Activated CD8-positive, alpha-beta memory T cell treated with anti-CD3 and anti-CD28 coated beads for 24 hours (primary cell): ENCODE data around the gene ETNK2.
"Not testable (repeated sequence)": the region's sequence is repeated elsewhere in the genome, so short reads cannot be mapped to it uniquely, and the experiment has no call there.

Experiments used
- DNase-seq: peaks from one replicate; pipeline ENCODE4 v3.0.0-alpha.2; 2020

Gene ETNK2

DNA sequence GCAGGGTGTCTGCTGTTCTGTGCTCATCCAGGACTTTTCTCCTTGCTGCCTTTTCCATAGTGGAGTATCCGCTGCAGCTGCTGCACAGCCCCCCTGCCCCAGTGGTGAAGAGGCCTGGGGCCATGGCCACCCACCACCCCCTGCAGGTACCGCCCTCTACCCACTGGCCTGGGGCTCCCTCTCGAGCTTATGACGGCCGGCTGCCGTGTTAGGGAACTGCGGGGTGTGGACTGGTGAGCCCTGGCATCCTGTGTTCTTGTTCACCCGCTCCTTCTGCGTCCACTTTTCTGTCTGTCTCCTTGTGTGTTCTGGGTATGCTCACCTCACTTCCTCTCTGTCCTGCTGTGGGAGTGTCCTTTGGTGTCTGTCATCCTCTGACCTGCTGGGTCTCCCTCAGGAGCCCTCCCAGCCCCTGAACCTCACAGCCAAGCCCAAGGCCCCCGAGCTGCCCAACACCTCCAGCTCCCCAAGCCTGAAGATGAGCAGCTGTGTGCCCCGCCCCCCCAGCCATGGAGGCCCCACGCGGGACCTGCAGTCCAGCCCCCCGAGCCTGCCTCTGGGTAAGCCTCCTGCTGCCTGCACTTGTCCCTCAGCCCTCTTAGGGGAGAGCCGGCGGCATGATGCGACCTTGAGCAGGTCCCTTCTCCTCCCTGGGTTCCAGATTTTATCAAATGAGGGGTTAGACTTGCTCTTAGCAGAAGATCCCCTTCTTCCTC is 29.8 kb downstream of the ETNK2 start:
- no peak for DNase-seq

DNA sequence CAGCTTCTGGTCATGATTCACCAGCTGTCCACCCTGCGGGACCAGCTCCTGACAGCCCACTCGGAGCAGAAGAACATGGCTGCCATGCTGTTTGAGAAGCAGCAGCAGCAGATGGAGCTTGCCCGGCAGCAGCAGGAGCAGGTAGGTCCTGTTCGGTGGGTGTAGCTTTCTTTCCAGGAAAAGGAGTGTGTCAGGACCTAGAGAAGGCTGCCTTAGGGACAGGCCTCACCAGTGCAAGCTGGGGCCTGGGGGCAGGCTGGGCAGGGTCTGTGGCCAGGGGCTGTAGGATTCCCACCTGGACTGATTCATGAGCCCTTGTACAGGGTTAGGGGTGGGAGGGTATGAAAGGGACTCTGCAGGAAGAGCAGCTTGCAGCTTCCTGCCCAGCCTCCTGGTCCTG is 35.3 kb downstream of the ETNK2 start:
- no peak for DNase-seq

DNA sequence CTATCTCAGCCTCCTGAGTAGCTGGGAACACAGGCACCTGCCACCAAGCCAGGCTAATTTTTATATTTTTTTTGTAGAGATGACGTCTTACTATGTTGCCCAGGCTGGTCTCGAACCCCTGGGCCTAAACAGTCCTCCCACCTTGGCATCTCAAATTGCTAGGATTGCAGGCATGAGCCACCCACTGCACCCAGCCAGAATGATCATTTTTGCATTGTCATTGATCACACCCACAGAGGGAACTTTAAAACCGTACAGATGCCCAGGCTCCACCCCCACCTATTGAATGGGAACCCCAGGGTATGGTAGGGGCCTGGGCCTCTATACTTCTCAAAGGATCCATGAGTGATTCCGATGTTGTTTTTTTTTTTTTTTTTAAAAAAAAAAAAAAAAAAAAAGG is 36.7 kb downstream of the ETNK2 start:
- DNase-seq: no peak

DNA sequence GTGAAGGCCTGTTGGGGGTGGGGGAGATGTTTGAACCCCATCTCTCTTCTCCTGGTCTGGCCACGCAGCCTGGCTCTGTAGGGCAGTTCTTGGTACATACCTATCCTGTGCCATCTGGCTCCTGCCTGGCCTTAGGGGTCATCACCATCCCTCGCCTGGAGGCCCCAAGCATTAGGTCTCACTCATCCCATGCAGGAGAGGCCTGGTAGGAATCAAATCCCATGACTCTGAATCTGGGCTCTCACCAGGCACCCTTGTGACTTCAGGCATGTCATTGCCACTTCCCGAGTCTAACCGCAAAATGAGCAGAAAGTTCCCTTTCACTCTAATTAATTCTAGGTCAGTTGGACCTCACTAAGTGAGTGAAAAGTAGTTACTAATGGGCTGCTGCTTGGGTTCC is 37.2 kb downstream of the ETNK2 start:
- no peak for DNase-seq

GRCh38 chr1:204113896-204114295 is 37.9 kb downstream of the ETNK2 start:
- DNase-seq: no peak

GRCh38 chr1:204112876-204113730 is 38.7 kb downstream of the ETNK2 start:
- no peak for DNase-seq

- no peak for DNase-seq
Measured at GRCh38 chr1:204110894-204111633, 40.8 kb downstream of the ETNK2 start.

DNA sequence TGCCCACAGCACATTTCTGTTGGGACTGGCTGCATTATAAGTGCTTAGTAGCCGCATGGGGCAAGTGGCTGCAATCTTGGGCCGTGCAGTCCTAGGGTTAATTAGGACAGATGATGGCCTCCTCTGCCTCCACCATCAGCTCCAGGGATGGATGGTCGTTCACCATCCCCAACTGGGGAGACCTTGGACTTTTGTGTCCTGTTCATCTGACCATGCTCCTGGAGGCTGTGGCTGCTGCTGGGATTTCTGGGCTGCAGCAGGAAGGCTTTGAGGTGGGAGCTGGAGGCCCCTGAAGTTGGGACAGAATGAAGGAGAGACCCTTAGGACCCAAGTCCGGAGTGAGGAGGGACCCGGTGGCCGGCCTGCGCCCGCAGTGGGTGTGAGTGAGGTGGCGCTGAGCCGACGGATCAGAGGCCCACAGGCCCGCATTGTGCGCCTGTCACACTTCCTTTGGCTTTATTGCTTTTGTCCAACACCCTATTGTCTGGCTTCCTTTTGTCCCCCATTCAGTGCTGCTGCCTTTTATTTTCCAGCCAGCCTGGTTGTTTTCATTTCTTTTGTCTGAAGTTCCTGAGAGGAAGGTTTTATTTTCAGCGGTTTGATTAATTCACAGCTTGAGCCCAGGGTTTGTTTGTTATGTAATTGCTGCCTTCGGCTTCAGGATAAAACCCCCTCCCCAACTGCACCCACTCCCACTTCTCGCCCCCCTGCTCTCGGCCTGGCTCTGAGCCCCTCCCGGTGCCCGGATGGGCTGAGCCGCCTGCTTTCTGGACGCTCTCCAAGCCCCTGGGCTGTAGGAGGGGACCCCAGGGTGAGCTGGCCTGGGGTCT is 43.3 kb downstream of the ETNK2 start:
- DNase-seq: no peak

DNA sequence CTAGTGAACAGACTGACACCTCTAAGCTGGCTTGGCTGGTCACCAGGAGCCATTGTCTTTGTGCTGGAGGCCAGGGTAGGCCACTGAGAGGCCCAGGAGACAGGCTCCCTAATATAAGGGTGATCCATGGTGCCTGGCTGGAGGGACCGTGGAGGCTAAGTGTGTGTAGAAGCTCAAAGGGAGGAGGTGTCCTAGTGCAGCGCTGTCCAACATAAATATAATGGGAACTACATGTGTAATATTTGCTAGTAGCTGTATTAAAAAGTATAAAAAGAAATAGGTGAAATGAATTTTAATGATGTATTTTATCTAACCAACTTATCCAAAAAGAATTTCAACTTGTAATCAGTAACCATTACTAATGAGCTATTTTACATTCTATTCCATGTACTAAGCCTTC is 44.0 kb downstream of the ETNK2 start:
- DNase-seq: no peak

DNA sequence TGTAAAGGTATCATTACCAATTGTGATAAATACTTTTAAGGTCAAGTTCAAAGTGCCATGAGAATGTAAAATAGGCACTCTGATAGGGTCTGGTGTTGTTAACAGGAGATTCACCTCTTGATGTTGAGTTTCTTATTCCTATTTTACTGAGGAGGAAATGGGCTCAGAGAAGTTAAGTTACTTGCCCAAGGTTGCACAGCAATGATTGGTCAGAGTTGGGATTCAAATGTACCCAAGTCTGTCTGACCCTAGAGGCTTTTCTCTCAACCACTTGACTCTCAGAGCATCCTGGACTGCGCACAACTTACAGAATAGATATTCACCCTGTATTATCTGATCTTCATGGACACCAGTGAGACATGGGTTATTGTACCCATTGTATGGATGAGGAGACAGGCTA is 45.0 kb downstream of the ETNK2 start:
- no peak for DNase-seq

- no peak for DNase-seq
Measured at GRCh38 chr1:204105131-204105515, 46.7 kb downstream of the ETNK2 start.

DNA sequence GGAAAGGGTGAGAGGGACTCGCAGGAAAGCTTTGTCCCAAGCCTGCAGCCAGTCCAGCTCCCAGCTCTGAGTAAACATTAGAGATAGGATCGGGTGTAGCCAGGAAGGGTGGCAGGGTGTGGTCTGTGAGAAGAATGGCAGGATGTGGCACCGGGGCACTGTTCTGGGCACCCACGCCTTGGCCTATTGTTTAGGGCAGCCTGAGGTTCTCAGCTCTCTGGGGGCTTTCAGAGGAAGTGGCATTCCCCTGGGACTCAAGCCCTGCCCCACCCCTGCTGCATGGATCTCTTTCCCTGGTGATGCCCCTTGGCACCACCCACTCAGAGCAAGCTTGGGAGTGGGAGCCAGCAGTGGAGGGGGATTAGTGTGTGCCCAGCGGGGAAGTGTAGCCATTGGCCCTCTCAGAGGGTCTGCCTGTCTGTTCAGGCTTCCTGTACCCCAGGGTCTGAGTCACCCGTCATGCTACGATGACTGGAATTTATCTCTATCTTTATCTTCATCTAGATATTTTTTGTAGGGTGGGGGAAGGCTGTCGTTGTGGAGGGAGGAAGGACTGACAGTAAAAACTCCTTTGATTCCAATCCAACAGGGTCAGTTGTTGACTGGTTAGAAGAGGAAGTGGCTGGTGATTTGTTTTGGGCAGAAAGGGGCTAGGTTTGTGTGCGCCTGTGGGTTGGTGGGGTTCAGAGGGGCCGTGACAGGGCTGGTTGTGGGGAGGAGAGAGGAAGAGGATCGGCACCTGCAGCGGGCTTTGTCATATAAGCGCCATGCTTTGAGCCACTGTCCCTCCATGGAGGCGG is 47.3 kb downstream of the ETNK2 start:
- DNase-seq: no peak

- no peak for DNase-seq
Measured at GRCh38 chr1:204103431-204103741, 48.5 kb downstream of the ETNK2 start.

DNA sequence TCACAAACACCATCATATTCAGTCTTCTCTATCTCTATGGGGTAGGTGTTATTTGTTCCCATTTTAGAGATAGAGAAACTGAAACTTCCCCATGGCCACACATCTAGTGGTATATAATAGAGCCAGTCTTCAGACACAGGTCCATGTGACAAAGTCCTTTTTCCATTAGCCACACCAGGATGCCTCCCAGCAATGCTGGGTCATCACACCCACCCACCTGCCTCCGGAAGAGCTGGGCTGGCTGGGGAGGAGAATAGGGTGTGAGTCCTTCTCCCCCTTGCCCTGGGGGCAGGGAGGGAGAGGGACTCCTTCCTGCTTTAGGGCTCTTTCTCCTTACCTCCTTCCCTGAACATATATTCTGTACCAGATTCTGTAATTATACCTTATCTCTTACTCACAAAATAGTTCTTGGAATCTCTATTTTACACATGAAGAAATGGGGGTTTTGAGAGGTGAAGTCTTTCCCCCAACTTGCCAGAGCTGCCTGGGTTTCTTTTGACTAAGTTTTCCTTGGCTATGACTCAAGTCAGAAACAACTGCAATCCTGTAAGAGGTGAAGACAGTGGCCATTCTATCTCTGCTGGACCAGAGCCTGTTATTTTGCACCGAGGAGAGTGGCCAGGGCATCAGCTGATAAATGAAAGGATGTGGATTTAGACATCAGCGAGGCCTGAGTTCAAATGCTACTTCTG is 49.0 kb downstream of the ETNK2 start:
- DNase-seq: no peak

- no peak for DNase-seq
Measured at GRCh38 chr1:204102029-204102611, 49.7 kb downstream of the ETNK2 start.

DNA sequence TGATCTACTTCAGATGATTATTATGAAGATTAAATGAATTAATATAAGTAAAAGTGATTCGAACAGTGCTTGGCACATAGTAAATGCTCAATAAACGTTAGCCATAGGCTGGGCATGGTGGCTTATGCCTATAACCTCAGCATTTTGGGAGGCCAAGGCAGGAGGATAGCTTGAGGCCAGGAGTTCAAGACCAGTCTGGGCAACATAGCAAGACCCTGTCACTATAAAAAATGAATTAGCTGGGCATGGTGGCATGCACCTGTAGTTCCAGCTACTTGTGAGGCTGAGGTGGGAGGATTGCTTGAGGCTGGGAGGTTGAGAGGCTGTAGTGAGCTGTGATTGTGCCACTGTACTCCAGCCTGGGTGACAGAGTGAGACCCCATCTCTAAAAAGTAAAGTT is 52.1 kb downstream of the ETNK2 start:
- not testable (repeated sequence) for DNase-seq

GRCh38 chr1:204098683-204099082 is 53.2 kb downstream of the ETNK2 start:
- DNase-seq: no peak

DNA sequence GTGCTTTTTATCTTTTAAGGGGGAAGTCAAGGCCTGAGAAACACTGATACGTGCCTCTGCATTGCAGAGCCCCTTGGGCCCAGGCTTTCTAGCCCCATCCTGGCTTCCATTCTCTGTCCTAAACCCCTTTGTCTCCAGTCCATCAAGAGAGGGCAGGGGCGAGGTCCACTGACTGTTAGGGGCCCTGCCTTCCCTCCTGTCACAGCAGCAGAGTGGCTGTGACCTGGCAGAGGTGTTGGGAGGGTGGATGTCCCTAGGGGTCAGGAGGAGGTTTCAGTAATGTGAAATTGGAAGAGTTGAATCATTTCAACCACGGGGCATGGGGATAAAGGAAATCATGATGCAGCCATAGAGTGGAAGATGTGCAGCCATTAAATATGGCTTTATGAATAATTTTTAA is 54.9 kb downstream of the ETNK2 start:
- DNase-seq: no peak

DNA sequence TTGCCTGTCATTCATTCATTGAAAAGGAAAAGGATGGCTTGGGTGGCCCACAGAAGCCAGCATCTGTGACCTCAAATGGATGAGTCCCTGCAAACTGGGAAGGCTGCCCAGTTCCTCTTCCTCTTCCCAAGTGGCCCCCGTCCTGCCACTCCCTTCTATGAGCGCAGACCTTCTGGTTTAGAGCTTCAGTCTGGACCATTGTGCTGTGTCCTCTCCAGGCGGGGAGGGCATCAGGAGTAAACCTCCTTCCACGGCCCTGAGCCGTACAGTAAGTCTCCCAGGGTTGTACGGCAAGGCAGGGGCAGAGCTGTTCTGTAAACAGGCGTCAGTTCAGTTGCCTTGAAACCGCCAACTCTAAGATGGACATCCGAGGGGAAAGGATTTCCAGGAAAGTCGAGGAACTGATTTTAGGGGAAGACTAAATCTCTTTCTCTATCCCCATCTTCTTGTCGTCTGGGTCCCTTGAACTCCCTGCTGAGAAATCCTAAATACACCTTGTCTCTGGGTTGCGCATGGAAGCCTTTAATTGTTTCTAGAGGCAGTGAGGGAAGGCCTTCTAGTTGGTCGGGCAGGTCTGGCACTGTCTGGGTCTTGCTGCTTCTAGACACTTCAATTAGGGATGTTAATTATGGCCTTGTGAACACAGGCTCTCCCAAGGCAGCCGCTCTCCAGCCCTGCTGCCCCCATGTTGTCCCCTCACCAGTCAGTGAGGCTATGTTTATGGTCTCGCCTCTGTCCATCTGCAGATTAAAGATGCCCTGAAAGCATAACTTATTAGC is 56.8 kb downstream of the ETNK2 start:
- no peak for DNase-seq

DNA sequence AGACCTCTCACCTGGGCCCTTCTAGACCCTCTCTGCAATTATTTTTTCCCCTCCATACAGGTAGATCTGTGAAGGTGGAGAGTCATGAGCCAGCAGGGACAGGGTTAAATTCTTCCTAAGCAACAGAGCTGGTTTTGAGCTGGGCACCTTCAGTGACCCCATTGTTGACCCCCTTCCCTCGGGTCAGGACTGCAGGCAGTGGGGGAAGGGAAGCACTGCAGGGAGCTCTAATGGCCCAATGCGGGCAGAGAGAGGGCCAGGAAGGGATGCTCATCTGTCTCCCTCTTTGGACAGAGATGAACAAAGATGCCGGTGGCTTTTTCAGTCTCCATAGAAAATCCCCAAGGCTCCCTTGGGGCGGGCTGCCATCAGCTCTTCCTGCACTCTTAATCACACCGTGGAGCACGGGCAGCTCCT is 57.5 kb downstream of the ETNK2 start:
- no peak for DNase-seq
